Astrocyte of the spinal cord (primary cell): ENCODE data around the gene TFIP11.

ENCODE experiments used
- DNase-seq: peaks from one replicate; pipeline ENCODE4 v3.0.0; 2011; ENCODE audit warnings: low read depth, low spot score
- H3K4me3 ChIP-seq: 2 replicates; pipeline ENCODE4 v1.5.1; 2011; ENCODE audit warnings: low read depth, mild to moderate bottlenecking, low read length, moderate library complexity
- CTCF ChIP-seq: IDR thresholded peaks from 2 replicates; pipeline ENCODE4 v1.5.1; 2012; ENCODE audit warnings: low read depth, mild to moderate bottlenecking, low read length, inconsistent platforms
- in situ Hi-C: cut with HindIII; loops from 2 replicates; pipeline ENCODE4 v1.10.0; 2017; ENCODE audit warnings: low sequenced_read_pairs

Gene TFIP11

DNA sequence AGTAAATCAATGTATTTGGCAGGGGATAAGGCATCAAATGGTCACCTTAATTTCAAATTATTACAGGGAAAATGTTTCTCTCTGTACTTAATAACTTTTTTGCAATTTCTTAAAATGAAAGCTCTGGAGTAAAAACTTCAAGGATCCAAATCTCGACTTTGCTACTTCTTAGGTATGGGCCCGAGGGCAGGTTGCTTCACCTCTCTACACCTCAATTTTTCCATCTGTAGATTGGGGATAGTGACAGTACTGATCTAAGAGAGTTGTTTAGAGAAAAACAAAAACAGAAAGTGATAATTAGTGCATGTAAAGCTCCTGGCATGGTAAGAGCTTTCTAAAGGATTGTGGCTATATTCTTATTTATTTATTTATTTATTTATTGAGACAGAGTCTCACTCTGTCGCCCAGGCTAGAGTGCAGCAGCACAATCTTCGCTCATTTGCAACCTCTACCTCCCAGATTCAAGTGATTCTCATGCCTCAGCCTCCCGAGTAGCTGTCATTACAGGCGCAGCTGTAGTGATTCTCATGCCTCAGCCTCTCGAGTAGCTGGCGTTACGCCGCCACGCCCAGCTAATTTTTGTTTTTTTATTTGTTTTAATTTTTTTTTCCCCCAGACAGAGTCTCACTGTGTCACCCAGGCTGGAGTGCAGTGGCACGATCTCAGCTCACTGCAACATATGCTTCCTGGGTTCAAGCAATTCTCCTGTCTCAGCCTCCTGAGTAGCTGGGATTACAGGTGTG is 2.3 kb upstream of the TFIP11 start:
- in situ Hi-C loops, result no loop called here
- H3K4me3 ChIP-seq, result no peak overlapping the region
- no peak for DNase-seq
- TF ChIP-seq CTCF, result no peak

DNA sequence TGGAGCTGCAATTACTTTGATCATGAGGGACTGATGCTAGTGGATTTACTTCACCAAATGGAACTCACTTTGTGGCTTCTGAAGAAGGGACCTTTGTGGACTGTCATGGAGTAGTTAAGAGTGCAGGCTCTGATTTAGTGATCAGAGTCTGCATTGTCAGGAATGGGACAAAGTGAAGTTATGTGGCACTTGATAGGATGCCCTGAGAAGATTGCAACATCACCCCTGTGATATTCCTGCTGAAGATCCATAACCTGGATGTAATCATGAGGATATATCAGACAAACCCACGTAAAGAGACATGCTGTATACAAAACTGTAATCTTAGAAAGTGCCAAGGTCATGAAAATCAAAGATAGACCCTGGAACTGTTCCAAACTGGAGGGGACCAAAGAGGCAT is 1.6 kb upstream of the TFIP11 start:
- DNase-seq, result no peak
- in situ Hi-C loops, result no loop called here
- no peak overlapping the region for H3K4me3 ChIP-seq
- no peak for TF ChIP-seq CTCF

DNA sequence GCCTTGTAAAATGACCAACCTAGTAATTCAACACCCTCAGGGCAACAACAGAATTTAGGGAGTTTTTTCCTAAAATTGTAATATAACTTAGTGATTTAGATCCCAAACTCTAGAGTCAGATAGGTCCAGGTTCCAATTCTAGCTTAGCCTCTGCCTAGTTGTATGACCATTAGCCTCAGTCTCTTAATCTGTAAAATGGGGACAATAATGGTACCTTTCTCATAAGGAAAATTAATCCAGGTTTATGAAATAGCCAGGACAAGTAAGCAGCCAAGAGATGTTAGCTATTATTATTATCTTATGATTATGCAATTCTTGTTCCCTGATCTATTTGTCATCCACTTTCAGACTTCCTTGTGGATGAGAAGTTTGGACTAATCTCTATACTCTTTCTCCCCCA is 4.1 kb downstream of the TFIP11 start:
- no peak overlapping the region for H3K4me3 ChIP-seq
- DNase-seq, result no peak
- in situ Hi-C loops, result no loop called here
- TF ChIP-seq CTCF, result no peak

DNA sequence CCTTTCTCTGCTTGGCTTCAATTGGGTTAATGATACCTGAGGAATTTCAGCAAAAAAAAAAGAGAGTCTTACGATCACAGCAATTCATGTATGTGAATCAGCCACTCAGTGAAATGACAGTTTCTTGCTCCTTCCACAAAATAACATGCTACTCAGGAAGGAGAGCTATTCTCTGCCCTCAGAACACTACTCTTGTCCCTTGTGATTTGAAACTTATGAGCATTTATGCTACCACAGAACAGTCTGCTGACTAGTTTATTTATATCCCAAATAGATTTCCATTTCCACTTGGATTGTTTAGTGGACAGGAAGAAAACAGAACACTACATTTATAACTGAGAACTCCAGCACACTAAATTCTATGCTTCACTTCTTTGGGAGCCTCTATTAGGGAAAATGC is 8.5 kb downstream of the TFIP11 start:
- no peak for DNase-seq
- no peak overlapping the region for H3K4me3 ChIP-seq
- in situ Hi-C loops, result no loop called here
- no peak for TF ChIP-seq CTCF

DNA sequence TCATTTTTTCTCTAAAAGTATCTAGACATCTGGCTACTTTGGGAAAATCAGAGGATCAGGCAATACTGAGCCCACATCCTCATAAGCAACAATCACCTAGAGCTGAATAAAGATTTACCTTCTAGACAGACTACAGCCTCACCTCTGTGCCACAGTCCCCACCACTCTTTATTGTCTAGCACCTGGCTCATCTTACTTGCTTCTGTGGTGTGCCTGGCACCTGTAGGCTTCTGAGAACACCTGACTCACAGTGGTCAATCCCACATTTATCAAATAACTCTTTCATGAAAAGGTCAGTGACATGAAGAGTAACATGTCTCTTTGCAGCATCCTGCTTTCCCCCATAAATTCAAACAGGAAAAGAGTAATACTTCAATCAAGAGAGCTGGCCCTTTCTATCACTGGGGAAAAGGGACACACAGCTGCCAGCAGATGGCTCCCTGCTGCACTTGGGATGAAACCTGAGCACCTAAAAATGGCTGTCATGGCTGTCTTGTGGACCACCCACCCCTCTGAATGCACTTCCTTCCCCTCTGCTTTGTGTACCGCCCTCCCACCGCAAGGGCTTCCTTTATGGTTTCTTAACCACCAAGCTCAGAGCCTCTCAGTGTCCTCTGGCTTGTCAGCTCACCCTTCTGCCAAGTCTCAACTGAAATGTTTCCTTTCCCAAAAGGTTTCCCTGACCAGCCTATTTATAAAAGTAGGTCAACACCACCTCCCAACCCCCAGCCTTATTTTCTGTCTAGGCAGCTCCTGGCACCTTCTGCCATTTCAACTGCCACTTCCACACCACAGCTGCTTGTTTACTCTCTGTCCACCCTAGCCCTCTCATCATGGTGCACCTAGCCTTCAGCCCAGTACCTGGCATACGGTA is 9.3 kb downstream of the TFIP11 start:
- in situ Hi-C loops, result no loop called here
- DNase-seq, result peak; percentile 53
- no peak overlapping the region for H3K4me3 ChIP-seq
- TF ChIP-seq CTCF, result peak; percentile 81

- in situ Hi-C loops, result no loop called here
- no peak overlapping the region for H3K4me3 ChIP-seq
- no peak for DNase-seq
- TF ChIP-seq CTCF, result no peak
These were observed 10.3 kb downstream of the TFIP11 start for GRCh38 chr22:26501996-26502395.
